DOHH2 (cell line): ENCODE data around the gene PTH.
A peak's percentile ranks its signal among the peaks of the same experiment; 100 is the strongest.

Source experiments
- H3F3A ChIP-seq: fragments of 200-600 bp; sonication (generic), shearing (Covaris generic); 2 replicates; pipeline ENCODE4 v1.6.0; 2016; ENCODE audit warnings: antibody characterized with exemption, mild to moderate bottlenecking; ENCODE audit not compliant: control insufficient read depth, insufficient read depth
- H3K27ac ChIP-seq: fragments of 200-600 bp; sonication (generic); 2 replicates; pipeline ENCODE4 v1.5.1; 2014; ENCODE audit warnings: low read depth, mild to moderate bottlenecking, low read length, moderate library complexity
- H3K27me3 ChIP-seq: fragments of 200-600 bp; sonication (generic); 2 replicates; pipeline ENCODE4 v1.6.1; 2014; ENCODE audit warnings: mild to moderate bottlenecking, low read length, mixed read lengths; ENCODE audit not compliant: control insufficient read depth
- H3K36me3 ChIP-seq: fragments of 200-600 bp; sonication (generic); 2 replicates; pipeline ENCODE4 v1.6.1; 2014; ENCODE audit warnings: mild to moderate bottlenecking, low read length, moderate library complexity, mixed read lengths; ENCODE audit not compliant: control insufficient read depth
- H3K4me1 ChIP-seq: fragments of 200-600 bp; sonication (generic); 2 replicates; pipeline ENCODE4 v1.6.1; 2014; ENCODE audit warnings: mild to moderate bottlenecking, low read length, mixed read lengths; ENCODE audit not compliant: control insufficient read depth
- H3K4me2 ChIP-seq: fragments of 200-600 bp; sonication (generic); 2 replicates; pipeline ENCODE4 v1.6.0; 2014; ENCODE audit warnings: mild to moderate bottlenecking, low read length, moderate library complexity
- H3K4me3 ChIP-seq: fragments of 200-600 bp; sonication (generic); 2 replicates; pipeline ENCODE4 v1.5.1; 2014; ENCODE audit warnings: mild to moderate bottlenecking, low read length, mixed read lengths
- H3K79me2 ChIP-seq: fragments of 200-600 bp; sonication (generic); 2 replicates; pipeline ENCODE4 v1.6.1; 2014; ENCODE audit warnings: mild to moderate bottlenecking, low read length, mixed read lengths; ENCODE audit not compliant: control insufficient read depth
- H3K9me2 ChIP-seq: fragments of 200-600 bp; sonication (generic); replicated peaks from 2 replicates; pipeline ENCODE4 v1.6.1; 2014; ENCODE audit warnings: mild to moderate bottlenecking, low read length, mixed read lengths; ENCODE audit not compliant: control insufficient read depth
- H3K9me3 ChIP-seq: fragments of 200-600 bp; sonication (generic); 2 replicates; pipeline ENCODE4 v1.6.1; 2014; ENCODE audit warnings: antibody characterized with exemption, low read length, mixed read lengths; ENCODE audit not compliant: control insufficient read depth, insufficient read depth
- H4K20me1 ChIP-seq: fragments of 200-600 bp; sonication (generic); 2 replicates; pipeline ENCODE4 v1.6.0; 2014; ENCODE audit warnings: low read depth, mild to moderate bottlenecking, antibody characterized with exemption, low read length, moderate library complexity; ENCODE audit not compliant: control insufficient read depth, insufficient read depth
- CTCF ChIP-seq: fragments of 200-600 bp; sonication (generic); IDR thresholded peaks from one replicate; pipeline ENCODE4 v1.5.1; 2014; ENCODE audit warnings: antibody characterized with exemption, mild to moderate bottlenecking, low read depth, low read length; ENCODE audit not compliant: poor library complexity, severe bottlenecking
- EZH2phosphoT487 ChIP-seq: fragments of 200-600 bp; sonication (generic); IDR thresholded peaks from 2 replicates; pipeline ENCODE4 v1.6.1; 2017; ENCODE audit warnings: borderline replicate concordance, mild to moderate bottlenecking, antibody characterized with exemption, low read length, moderate library complexity, mixed read lengths

The PTH gene

GRCh38 chr11:13494051-13494450, 1.7 kb downstream of the PTH start:
- no peaks in the 10 kb centered on the region for H3K79me2 ChIP-seq
- no peaks in the 10 kb centered on the region for H3F3A ChIP-seq
- no peak for TF ChIP-seq EZH2phosphoT487
- no peak for TF ChIP-seq CTCF
- no peaks in the 10 kb centered on the region for H3K36me3 ChIP-seq
- no peaks in the 10 kb centered on the region for H3K9me2 ChIP-seq
- H3K4me3 ChIP-seq, result no peak overlapping the region
- no peaks in the 10 kb centered on the region for H3K4me1 ChIP-seq
- H3K27ac ChIP-seq, result no peak overlapping the region
- H3K27me3 ChIP-seq, result peaks cover 4% of the 10 kb centered on the region; the same call in 1 of the 2 replicates
- no peaks in the 10 kb centered on the region for H3K9me3 ChIP-seq
- no peak overlapping the region for H3K4me2 ChIP-seq
- no peaks in the 10 kb centered on the region for H4K20me1 ChIP-seq

- H3K9me3 ChIP-seq, result no peaks in the 10 kb centered on the region
- H3K27ac ChIP-seq, result no peak overlapping the region
- peaks cover 8% of the 10 kb centered on the region for H3K4me1 ChIP-seq
- peak overlapping the region; percentile 72 for H3K4me3 ChIP-seq
- H3K36me3 ChIP-seq, result no peaks in the 10 kb centered on the region
- no peaks in the 10 kb centered on the region for H3K79me2 ChIP-seq
- TF ChIP-seq EZH2phosphoT487 (no peak), CTCF (peak; percentile 36)
- no peaks in the 10 kb centered on the region for H3K9me2 ChIP-seq
- H3K4me2 ChIP-seq, result peak overlapping the region; percentile 82
- H3K27me3 ChIP-seq, result no peaks in the 10 kb centered on the region
- no peaks in the 10 kb centered on the region for H3F3A ChIP-seq
- H4K20me1 ChIP-seq, result no peaks in the 10 kb centered on the region
Observed at GRCh38 chr11:13487661-13488030, 8.2 kb downstream of the PTH start.

- TF ChIP-seq CTCF (peak; percentile 58), EZH2phosphoT487 (no peak)
- no peak overlapping the region for H3K27ac ChIP-seq
- no peaks in the 10 kb centered on the region for H3F3A ChIP-seq
- H3K9me3 ChIP-seq, result no peaks in the 10 kb centered on the region
- H3K9me2 ChIP-seq, result no peaks in the 10 kb centered on the region
- peak overlapping the region; percentile 72 for H3K4me3 ChIP-seq
- H4K20me1 ChIP-seq, result no peaks in the 10 kb centered on the region
- H3K4me1 ChIP-seq, result peaks cover 8% of the 10 kb centered on the region
- H3K4me2 ChIP-seq, result peak overlapping the region; percentile 82
- H3K79me2 ChIP-seq, result no peaks in the 10 kb centered on the region
- no peaks in the 10 kb centered on the region for H3K27me3 ChIP-seq
- no peaks in the 10 kb centered on the region for H3K36me3 ChIP-seq
Observed at GRCh38 chr11:13486926-13487660, 8.7 kb downstream of the PTH start.
